ENCODE measurements around the gene ZDHHC24. TPM values are rescaled to one million over a fixed set of nuclear protein-coding genes. Genes with fewer than 3 reads are reported as not detected.

The ZDHHC24 gene
- total and polyA plus RNA-seq, 4 donors, result 4.1 to 14.7 (median 9.3) TPM

DNA sequence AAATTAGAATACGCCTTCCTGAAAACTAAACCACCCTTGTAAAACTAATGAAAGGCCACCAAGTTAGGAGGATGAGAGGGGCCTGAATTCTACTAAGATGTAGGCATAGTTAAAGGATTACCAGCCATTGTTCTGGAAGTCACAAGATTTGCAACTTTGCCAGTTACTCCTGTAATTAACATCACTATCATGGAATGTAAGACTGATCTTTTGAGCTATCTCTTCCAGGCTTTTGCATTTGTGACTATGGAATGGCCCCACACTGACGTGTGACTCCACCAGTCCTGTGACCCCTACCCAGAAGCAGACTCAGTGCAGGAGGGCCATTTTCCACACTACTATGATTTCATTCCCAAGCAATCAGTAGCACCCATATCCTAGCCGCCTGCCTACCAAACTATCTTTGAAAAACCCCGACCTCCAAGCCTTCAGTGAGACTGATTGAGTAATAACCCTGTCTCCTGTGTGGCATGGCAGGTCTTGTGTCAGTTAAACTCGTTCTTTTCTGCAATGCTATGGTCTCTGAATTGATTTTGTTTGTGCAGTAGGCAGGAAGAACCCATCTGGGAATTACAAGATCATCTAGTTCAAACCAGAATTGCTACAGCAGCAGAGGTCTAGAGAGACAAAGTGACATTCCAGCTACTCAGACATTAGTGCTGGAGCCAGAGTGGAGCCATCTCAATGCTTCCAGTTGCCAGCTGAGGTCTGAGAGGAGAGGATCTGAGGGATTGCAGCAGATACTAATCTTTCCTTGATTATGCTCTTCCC lies 24.4 kb upstream of the ZDHHC24 start:
- no peak overlapping the region for H3K27ac ChIP-seq (ENCODE audit: low read depth in 1 of 2, low read length in 2 of 2)
- intact Hi-C loops (cut with DNase I), result loop anchor here in 1 of 2 donors (10.0 kb wide), 1 partner anchor 265 kb away; no protein-coding TSS in a partner anchor

DNA sequence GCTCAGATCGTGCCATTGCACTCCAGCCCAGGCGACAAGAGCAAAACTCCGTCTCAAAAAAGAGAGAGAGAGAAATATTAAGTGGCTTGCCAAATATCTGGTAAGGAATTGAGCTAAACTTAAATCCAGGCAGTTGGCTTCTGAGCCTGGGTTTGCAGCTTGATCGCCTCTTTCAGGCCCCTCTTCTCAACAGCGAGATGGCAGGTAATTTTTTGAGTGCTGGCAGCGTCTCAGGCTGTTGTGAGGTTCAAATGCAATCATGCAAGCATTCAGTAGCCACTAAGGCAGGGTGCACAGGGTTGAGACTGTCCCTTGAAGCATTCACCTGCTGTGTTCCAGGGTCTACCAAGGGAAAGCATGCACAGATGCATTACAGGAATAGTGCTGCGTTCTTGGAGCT lies 23.2 kb upstream of the ZDHHC24 start:
- WGBS, 2 donors, result 86% methylated on average over 7 of the region's 7 CpGs
- ATAC-seq (ENCODE audit: low FRiP score) (no peak), DNase-seq (no peak)
- H3K36me3 ChIP-seq (ENCODE audit: control insufficient read depth in 1 of 2, insufficient read depth in 2 of 2, low read length in 1 of 2), result no peaks in the 10 kb centered on the region
- H3K27ac ChIP-seq (ENCODE audit: low read depth in 1 of 2, low read length in 2 of 2), result no peak overlapping the region
- no peak overlapping the region for H3K4me3 ChIP-seq (ENCODE audit: low read length in 2 of 2)
- intact Hi-C loops (cut with DNase I), result loop anchor here in 1 of 2 donors (10.0 kb wide), 1 partner anchor 266 kb away; no protein-coding TSS in a partner anchor
- H3K9me3 ChIP-seq (ENCODE audit: control insufficient read depth, low read length), result no peaks in the 10 kb centered on the region
- H3K27me3 ChIP-seq (ENCODE audit: control insufficient read depth in 1 of 2, insufficient read depth in 2 of 2, low read length in 1 of 2), result no peaks in the 10 kb centered on the region
- no peaks in the 10 kb centered on the region for H3K4me1 ChIP-seq (ENCODE audit: control insufficient read depth in 1 of 2, insufficient read depth in 2 of 2, low read length in 2 of 2)

More for the DNA sequence above, 24.4 kb upstream of the ZDHHC24 start:
- Histone ChIP-seq H3K9me3 (ENCODE audit: control insufficient read depth, low read length) (no peaks in the 10 kb centered on the region), H3K27me3 (ENCODE audit: control insufficient read depth in 1 of 2, insufficient read depth in 2 of 2, low read length in 1 of 2) (no peaks in the 10 kb centered on the region), H3K36me3 (ENCODE audit: control insufficient read depth in 1 of 2, insufficient read depth in 2 of 2, low read length in 1 of 2) (no peaks in the 10 kb centered on the region), H3K4me3 (ENCODE audit: low read length in 2 of 2) (no peak overlapping the region), H3K4me1 (ENCODE audit: control insufficient read depth in 1 of 2, insufficient read depth in 2 of 2, low read length in 2 of 2) (no peaks in the 10 kb centered on the region)
- 49 to 64% methylated on average over 5 of the region's 5 CpGs for WGBS, 2 donors
- ATAC-seq (ENCODE audit: low FRiP score) (no peak), DNase-seq (no peak)

DNA sequence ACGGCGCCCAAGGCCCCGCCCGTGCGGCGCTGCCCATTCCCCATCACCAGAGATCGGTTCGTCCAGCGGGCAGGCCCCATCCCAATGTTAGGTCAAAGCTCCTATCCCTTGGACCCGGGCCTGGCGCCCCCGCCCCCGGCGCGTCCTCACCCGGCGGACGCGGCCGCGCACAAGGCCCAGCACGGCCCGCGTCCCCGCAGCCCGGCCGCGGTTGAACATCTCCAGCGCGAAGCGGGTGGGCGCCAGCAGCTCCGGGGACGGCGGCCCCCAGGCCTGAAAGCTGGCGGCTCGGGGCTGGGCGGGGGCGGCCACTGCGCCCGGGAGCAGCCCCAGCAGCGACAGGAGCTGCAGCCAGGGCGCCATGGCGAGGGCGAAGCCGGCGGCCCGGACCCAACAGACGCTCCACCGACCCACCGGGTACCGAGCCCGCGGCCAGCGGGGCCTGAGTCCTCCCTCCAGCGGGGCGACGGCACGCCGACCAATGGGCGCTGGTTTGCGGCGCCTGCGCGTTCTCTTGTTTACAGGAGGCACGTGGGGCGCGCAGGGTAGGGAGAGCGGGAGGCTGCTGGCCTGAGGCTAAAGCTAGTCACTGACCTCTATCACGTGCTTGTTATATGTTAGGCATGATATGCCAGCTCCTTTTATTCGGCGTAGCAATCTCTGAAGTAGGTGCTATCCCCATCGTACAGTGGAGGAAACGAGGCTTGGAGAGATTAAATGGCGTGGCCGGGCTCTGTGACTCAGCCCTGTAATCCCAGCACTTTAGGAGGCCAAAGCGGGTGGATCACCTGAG lies 22.5 kb upstream of the ZDHHC24 start, which contains the start of gene CTSF:
CTSF (minus strand) TSS at position 483 of the 793 bp plus-strand sequence; CDS start at position 363, 120 bp downstream.
- 4 to 5% methylated on average over 72 to 77 of the region's 77 CpGs for WGBS, 2 donors
- no peaks in the 10 kb centered on the region for H3K9me3 ChIP-seq (ENCODE audit: control insufficient read depth, low read length)
- DNase-seq, result peak; percentile 93 to 96
- intact Hi-C loops (cut with DNase I), result loop anchor here in 1 of 2 donors (10.0 kb wide), 1 partner anchor 266 kb away; no protein-coding TSS in a partner anchor
- no peaks in the 10 kb centered on the region for H3K36me3 ChIP-seq (ENCODE audit: control insufficient read depth in 1 of 2, insufficient read depth in 2 of 2, low read length in 1 of 2)
- peak within 1 kb of the TSS; percentile 45 to 69 for H3K4me3 ChIP-seq (ENCODE audit: low read length in 2 of 2)
- no peak within 1 kb of the TSS for H3K27ac ChIP-seq (ENCODE audit: low read depth in 1 of 2, low read length in 2 of 2)
- ATAC-seq (ENCODE audit: low FRiP score), result peak; percentile 93
- H3K4me1 ChIP-seq (ENCODE audit: control insufficient read depth in 1 of 2, insufficient read depth in 2 of 2, low read length in 2 of 2), result no peaks in the 10 kb centered on the region
- H3K27me3 ChIP-seq (ENCODE audit: control insufficient read depth in 1 of 2, insufficient read depth in 2 of 2, low read length in 1 of 2), result no peaks in the 10 kb centered on the region

DNA sequence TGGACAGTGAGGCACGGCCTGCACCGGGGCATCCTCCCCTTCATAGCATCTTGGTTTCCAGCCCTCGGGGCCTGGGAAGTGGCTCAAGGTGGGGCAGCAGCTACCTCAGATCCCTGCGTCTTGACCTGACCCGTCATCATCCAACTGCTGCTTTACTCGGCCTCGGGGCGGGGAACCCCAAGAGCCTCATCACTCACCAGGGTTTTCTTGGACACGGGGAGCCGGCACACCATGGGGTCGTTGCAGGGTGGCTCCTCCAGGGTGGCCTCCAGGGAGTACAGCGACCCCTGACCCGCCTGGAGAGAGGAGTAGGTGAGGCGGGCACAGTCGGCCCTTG lies 21.9 kb upstream of the ZDHHC24 start:
- DNase-seq (no peak), ATAC-seq (ENCODE audit: low FRiP score) (no peak)
- 60 to 68% methylated on average over 15 of the region's 15 CpGs for WGBS, 2 donors
- Histone ChIP-seq H3K9me3 (ENCODE audit: control insufficient read depth, low read length) (no peaks in the 10 kb centered on the region), H3K4me3 (ENCODE audit: low read length in 2 of 2) (peak overlapping the region; percentile 45 to 69), H3K4me1 (ENCODE audit: control insufficient read depth in 1 of 2, insufficient read depth in 2 of 2, low read length in 2 of 2) (no peaks in the 10 kb centered on the region), H3K27ac (ENCODE audit: low read depth in 1 of 2, low read length in 2 of 2) (no peak overlapping the region), H3K27me3 (ENCODE audit: control insufficient read depth in 1 of 2, insufficient read depth in 2 of 2, low read length in 1 of 2) (no peaks in the 10 kb centered on the region), H3K36me3 (ENCODE audit: control insufficient read depth in 1 of 2, insufficient read depth in 2 of 2, low read length in 1 of 2) (no peaks in the 10 kb centered on the region)
- intact Hi-C loops (cut with DNase I), result loop anchor here in 1 of 2 donors (10.0 kb wide), 1 partner anchor 267 kb away; no protein-coding TSS in a partner anchor

DNA sequence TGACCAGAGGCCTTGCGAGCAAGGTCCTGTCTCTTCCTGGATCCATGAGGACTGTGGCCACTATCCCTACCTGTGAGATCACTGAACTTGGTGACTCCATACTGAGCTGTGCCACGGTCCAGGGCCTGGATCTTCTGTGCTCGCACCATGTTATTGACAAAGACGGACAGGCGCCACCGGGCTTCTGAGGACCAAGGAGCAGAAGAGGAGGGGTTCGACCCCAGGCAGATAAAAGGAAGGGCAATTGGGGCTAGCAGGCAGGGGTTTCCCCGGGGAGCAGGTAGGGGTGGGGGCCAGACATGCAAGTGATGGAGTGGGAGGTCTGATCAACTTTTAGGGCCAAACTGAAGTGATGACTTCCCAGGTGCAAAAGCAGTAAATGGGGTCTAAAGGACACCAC lies 20.4 kb upstream of the ZDHHC24 start:
- Histone ChIP-seq H3K36me3 (ENCODE audit: control insufficient read depth in 1 of 2, insufficient read depth in 2 of 2, low read length in 1 of 2) (no peaks in the 10 kb centered on the region), H3K4me1 (ENCODE audit: control insufficient read depth in 1 of 2, insufficient read depth in 2 of 2, low read length in 2 of 2) (no peaks in the 10 kb centered on the region), H3K4me3 (ENCODE audit: low read length in 2 of 2) (no peak overlapping the region), H3K27ac (ENCODE audit: low read depth in 1 of 2, low read length in 2 of 2) (no peak overlapping the region), H3K9me3 (ENCODE audit: control insufficient read depth, low read length) (no peaks in the 10 kb centered on the region), H3K27me3 (ENCODE audit: control insufficient read depth in 1 of 2, insufficient read depth in 2 of 2, low read length in 1 of 2) (no peaks in the 10 kb centered on the region)
- DNase-seq (no peak), ATAC-seq (ENCODE audit: low FRiP score) (no peak)
- 95 to 96% methylated on average over 8 of the region's 8 CpGs for WGBS, 2 donors
- intact Hi-C loops (cut with DNase I), result loop anchor here in 1 of 2 donors (10.0 kb wide), 1 partner anchor 269 kb away; no protein-coding TSS in a partner anchor

DNA sequence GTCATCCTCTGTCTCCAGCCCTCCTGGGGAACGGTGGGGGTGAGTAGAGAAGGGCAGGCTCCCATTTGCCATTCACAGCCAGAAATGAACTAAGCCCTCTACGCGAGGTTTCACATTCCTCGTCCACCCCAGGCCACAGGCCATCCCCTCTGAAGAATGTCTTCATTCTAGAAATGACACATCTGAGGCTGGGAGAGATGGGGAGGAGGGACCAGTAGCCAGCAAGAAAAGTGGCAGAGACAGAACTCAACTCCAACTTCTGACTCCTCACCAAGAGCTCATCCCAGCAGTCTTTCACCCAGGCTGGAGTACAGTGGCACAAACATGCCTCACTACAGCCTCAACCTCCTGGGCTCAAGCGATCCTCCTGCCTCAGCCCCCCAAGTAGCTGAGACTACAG lies 19.1 kb upstream of the ZDHHC24 start:
- H3K9me3 ChIP-seq (ENCODE audit: control insufficient read depth, low read length), result no peaks in the 10 kb centered on the region
- 86 to 87% methylated on average over 5 of the region's 5 CpGs for whole genome bisulfite sequencing, 2 donors
- no peak overlapping the region for H3K27ac ChIP-seq (ENCODE audit: low read depth in 1 of 2, low read length in 2 of 2)
- no peaks in the 10 kb centered on the region for H3K36me3 ChIP-seq (ENCODE audit: control insufficient read depth in 1 of 2, insufficient read depth in 2 of 2, low read length in 1 of 2)
- no peaks in the 10 kb centered on the region for H3K27me3 ChIP-seq (ENCODE audit: control insufficient read depth in 1 of 2, insufficient read depth in 2 of 2, low read length in 1 of 2)
- ATAC-seq (ENCODE audit: low FRiP score) (no peak), DNase-seq (no peak)
- no peaks in the 10 kb centered on the region for H3K4me1 ChIP-seq (ENCODE audit: control insufficient read depth in 1 of 2, insufficient read depth in 2 of 2, low read length in 2 of 2)
- intact Hi-C loops (cut with DNase I), result loop anchor here in 1 of 2 donors (10.0 kb wide), 1 partner anchor 270 kb away; no protein-coding TSS in a partner anchor
- H3K4me3 ChIP-seq (ENCODE audit: low read length in 2 of 2), result no peak overlapping the region

DNA sequence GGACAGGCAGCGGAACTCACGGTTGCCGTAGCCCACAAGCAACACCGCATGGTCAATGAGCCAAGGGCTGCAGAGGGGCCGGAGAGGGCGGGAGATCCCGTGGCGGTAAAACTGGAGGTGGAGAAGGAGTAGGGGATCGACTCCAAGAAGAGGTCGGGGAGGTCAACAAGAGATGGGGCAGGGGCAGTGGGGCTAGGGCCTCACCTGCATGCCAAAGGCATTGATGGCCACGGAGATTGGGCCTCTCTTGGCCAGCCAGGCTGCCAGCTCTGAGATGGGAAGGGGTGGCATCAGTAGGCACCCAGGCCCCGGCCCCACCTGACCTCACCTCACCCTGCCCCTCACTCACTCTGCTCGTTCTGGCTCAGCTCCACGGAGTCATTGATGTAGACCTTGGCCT lies 18.7 kb upstream of the ZDHHC24 start:
- Histone ChIP-seq H3K27ac (ENCODE audit: low read depth in 1 of 2, low read length in 2 of 2) (no peak overlapping the region), H3K36me3 (ENCODE audit: control insufficient read depth in 1 of 2, insufficient read depth in 2 of 2, low read length in 1 of 2) (no peaks in the 10 kb centered on the region), H3K4me1 (ENCODE audit: control insufficient read depth in 1 of 2, insufficient read depth in 2 of 2, low read length in 2 of 2) (no peaks in the 10 kb centered on the region), H3K9me3 (ENCODE audit: control insufficient read depth, low read length) (no peaks in the 10 kb centered on the region), H3K4me3 (ENCODE audit: low read length in 2 of 2) (no peak overlapping the region), H3K27me3 (ENCODE audit: control insufficient read depth in 1 of 2, insufficient read depth in 2 of 2, low read length in 1 of 2) (no peaks in the 10 kb centered on the region)
- intact Hi-C loops (cut with DNase I), result loop anchor here in 1 of 2 donors (10.0 kb wide), 1 partner anchor 270 kb away; no protein-coding TSS in a partner anchor
- 91 to 92% methylated on average over 14 of the region's 14 CpGs for WGBS, 2 donors
- DNase-seq (peak in 1 of 2 donors; percentile 51), ATAC-seq (ENCODE audit: low FRiP score) (no peak)

DNA sequence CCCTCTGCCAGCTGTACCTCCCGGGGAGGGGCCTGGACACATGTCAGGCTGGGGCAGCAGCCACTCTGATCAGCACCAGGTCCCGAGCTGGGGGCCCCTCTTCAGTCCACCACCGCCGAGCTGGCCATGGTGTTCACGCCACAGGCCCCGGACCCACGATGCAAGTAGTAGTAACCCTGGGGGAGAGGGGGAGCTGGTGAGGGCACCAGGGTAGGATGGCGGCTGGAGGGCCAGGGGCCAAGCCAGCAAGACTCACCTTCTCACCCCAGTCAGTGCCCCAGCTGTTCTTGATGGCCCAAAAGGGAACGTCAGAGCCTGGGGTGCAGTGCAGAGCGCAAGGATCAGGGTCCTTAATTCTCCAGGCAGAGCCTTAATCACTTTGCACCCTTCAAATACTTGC lies 18.0 kb upstream of the ZDHHC24 start:
- Histone ChIP-seq H3K4me1 (ENCODE audit: control insufficient read depth in 1 of 2, insufficient read depth in 2 of 2, low read length in 2 of 2) (no peaks in the 10 kb centered on the region), H3K27ac (ENCODE audit: low read depth in 1 of 2, low read length in 2 of 2) (no peak overlapping the region), H3K4me3 (ENCODE audit: low read length in 2 of 2) (no peak overlapping the region), H3K9me3 (ENCODE audit: control insufficient read depth, low read length) (no peaks in the 10 kb centered on the region), H3K27me3 (ENCODE audit: control insufficient read depth in 1 of 2, insufficient read depth in 2 of 2, low read length in 1 of 2) (no peaks in the 10 kb centered on the region), H3K36me3 (ENCODE audit: control insufficient read depth in 1 of 2, insufficient read depth in 2 of 2, low read length in 1 of 2) (no peaks in the 10 kb centered on the region)
- intact Hi-C loops (cut with DNase I), result loop anchor here in 1 of 2 donors (10.0 kb wide), 1 partner anchor 271 kb away; no protein-coding TSS in a partner anchor
- DNase-seq (peak in 1 of 2 donors; percentile 55), ATAC-seq (ENCODE audit: low FRiP score) (no peak)
- 91 to 96% methylated on average over 10 of the region's 10 CpGs for WGBS, 2 donors

Measured in aorta (tissue), 5 donors.